MM.1S (cell line): ENCODE data around the gene LRRC23.

Experiments
- DNase-seq: peaks from one replicate; pipeline ENCODE4 v3.0.0-alpha.2; 2015
- H2AFZ ChIP-seq: fragments of 300-600 bp; sonication (generic); 2 replicates; pipeline ENCODE4 v1.6.0; 2016; ENCODE audit warnings: antibody characterized with exemption, low read length
- H3F3A ChIP-seq: fragments of 300-600 bp; sonication (generic); 2 replicates; pipeline ENCODE4 v1.6.1; 2016; ENCODE audit warnings: mild to moderate bottlenecking, antibody characterized with exemption, low read length, moderate library complexity, mixed read lengths; ENCODE audit not compliant: insufficient read depth
- H3K27ac ChIP-seq: fragments of 300-600 bp; sonication (generic); 2 replicates; pipeline ENCODE4 v1.5.1; 2016; ENCODE audit warnings: mild to moderate bottlenecking, low read length
- H3K27me3 ChIP-seq: fragments of 300-600 bp; sonication (generic); replicated peaks from 2 replicates; pipeline ENCODE4 v1.6.0; 2016; ENCODE audit warnings: low read length; ENCODE audit not compliant: insufficient read depth
- H3K36me3 ChIP-seq: fragments of 300-600 bp; sonication (generic); replicated peaks from 2 replicates; pipeline ENCODE4 v1.6.1; 2016; ENCODE audit warnings: mild to moderate bottlenecking, low read length, mixed read lengths; ENCODE audit not compliant: insufficient read depth
- H3K4me1 ChIP-seq: fragments of 300-600 bp; sonication (generic); 2 replicates; pipeline ENCODE4 v1.6.1; 2016; ENCODE audit warnings: low read length, mixed read lengths
- H3K4me2 ChIP-seq: fragments of 300-600 bp; sonication (generic); 2 replicates; pipeline ENCODE4 v1.6.0; 2016; ENCODE audit warnings: low read depth, low read length
- H3K4me3 ChIP-seq: fragments of 300-600 bp; sonication (generic); 2 replicates; pipeline ENCODE4 v1.5.1; 2016; ENCODE audit warnings: low read length, mixed read lengths
- H3K79me2 ChIP-seq: fragments of 300-600 bp; sonication (generic); 2 replicates; pipeline ENCODE4 v1.6.1; 2016; ENCODE audit warnings: mixed run types, low read length, mixed read lengths
- H3K9ac ChIP-seq: fragments of 300-600 bp; sonication (generic); 2 replicates; pipeline ENCODE4 v1.6.1; 2016; ENCODE audit warnings: low read length, mixed read lengths
- H3K9me2 ChIP-seq: fragments of 300-600 bp; sonication (generic); replicated peaks from 2 replicates; pipeline ENCODE4 v1.6.1; 2016; ENCODE audit warnings: mild to moderate bottlenecking, low read length, mixed read lengths; ENCODE audit not compliant: insufficient read depth
- H3K9me3 ChIP-seq: fragments of 300-600 bp; sonication (generic); replicated peaks from 2 replicates; pipeline ENCODE4 v1.6.1; 2016; ENCODE audit warnings: mild to moderate bottlenecking, low read length, mixed read lengths; ENCODE audit not compliant: insufficient read depth
- H4K20me1 ChIP-seq: fragments of 300-600 bp; sonication (generic); 2 replicates; pipeline ENCODE4 v1.6.1; 2016; ENCODE audit warnings: mild to moderate bottlenecking, low read length, moderate library complexity, mixed read lengths; ENCODE audit not compliant: insufficient read depth
- CTCF ChIP-seq: fragments of 300-600 bp; sonication (generic); IDR thresholded peaks from 2 replicates; pipeline ENCODE4 v1.5.1; 2016; ENCODE audit warnings: antibody characterized with exemption, low read length, mixed read lengths
- EZH2 ChIP-seq: fragments of 300-600 bp; sonication (generic); optimal IDR thresholded peaks from 2 replicates; pipeline ENCODE3; 2017; ENCODE audit warnings: low read depth, mild to moderate bottlenecking, antibody characterized with exemption, low read length, mixed read lengths
- EZH2phosphoT487 ChIP-seq: fragments of 300-600 bp; sonication (generic); IDR thresholded peaks from 2 replicates; pipeline ENCODE4 v1.6.1; 2018; ENCODE audit warnings: antibody characterized with exemption, low read length

LRRC23 gene

GRCh38 chr12:6948873-6949594, 44.4 kb downstream of the LRRC23 start:
- H3K27ac ChIP-seq, result peak overlapping the region; percentile 97
- peaks cover 51% of the 10 kb centered on the region for H3K4me1 ChIP-seq
- H3K79me2 ChIP-seq, result peaks cover 49% of the 10 kb centered on the region

DNA sequence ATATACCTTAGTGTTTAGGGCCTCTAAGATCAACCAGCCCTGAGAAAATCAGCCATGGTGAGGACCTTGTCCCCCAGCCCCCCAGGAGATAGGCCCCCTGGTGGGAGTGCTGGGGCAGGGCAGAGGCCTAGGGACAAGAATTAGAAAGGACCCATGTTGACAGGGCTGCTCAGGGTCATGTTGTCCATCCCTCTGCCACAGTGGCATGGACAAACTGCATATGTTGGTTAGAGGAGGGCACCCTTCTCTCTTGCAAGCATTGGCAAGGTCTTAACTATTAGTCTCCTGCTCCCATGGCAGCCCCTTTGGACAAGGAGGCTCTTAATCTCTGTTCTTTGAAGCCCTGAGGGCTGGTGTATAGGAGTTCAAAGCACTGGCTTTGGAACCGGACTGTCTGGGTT, 45.8 kb downstream of the LRRC23 start:
- TF ChIP-seq EZH2, result no peak
- peak; percentile 67 for TF ChIP-seq CTCF
- peak overlapping the region; percentile 91 for H3K9ac ChIP-seq
- H3K27ac ChIP-seq, result peak overlapping the region; percentile 97
- peak overlapping the region; percentile 21 for H2AFZ ChIP-seq
- peak overlapping the region; percentile 99 for H3K4me2 ChIP-seq
- H4K20me1 ChIP-seq, result no peaks in the 10 kb centered on the region
- H3K9me3 ChIP-seq, result no peaks in the 10 kb centered on the region
- H3K36me3 ChIP-seq, result no peaks in the 10 kb centered on the region
- H3K9me2 ChIP-seq, result no peaks in the 10 kb centered on the region
- no peak for DNase-seq
- peaks cover 55% of the 10 kb centered on the region for H3K79me2 ChIP-seq
- peaks cover 64% of the 10 kb centered on the region for H3F3A ChIP-seq
- no peaks in the 10 kb centered on the region for H3K27me3 ChIP-seq
- H3K4me1 ChIP-seq, result peaks cover 60% of the 10 kb centered on the region
- H3K4me3 ChIP-seq, result peak overlapping the region; percentile 80

More at GRCh38 chr12:6948873-6949594, 44.4 kb downstream of the LRRC23 start:
- Histone ChIP-seq H4K20me1 (no peaks in the 10 kb centered on the region), H3K36me3 (no peaks in the 10 kb centered on the region), H2AFZ (peak overlapping the region; percentile 63), H3K9ac (peak overlapping the region; percentile 61), H3K4me3 (peak overlapping the region; percentile 45), H3K27me3 (no peaks in the 10 kb centered on the region), H3K9me3 (no peaks in the 10 kb centered on the region), H3F3A (peaks cover 73% of the 10 kb centered on the region), H3K4me2 (peak overlapping the region; percentile 79), H3K9me2 (no peaks in the 10 kb centered on the region)
- no peak for TF ChIP-seq EZH2
- TF ChIP-seq EZH2phosphoT487, result no peak
- TF ChIP-seq CTCF, result peak; percentile 52
- DNase-seq, result peak; percentile 82

DNA sequence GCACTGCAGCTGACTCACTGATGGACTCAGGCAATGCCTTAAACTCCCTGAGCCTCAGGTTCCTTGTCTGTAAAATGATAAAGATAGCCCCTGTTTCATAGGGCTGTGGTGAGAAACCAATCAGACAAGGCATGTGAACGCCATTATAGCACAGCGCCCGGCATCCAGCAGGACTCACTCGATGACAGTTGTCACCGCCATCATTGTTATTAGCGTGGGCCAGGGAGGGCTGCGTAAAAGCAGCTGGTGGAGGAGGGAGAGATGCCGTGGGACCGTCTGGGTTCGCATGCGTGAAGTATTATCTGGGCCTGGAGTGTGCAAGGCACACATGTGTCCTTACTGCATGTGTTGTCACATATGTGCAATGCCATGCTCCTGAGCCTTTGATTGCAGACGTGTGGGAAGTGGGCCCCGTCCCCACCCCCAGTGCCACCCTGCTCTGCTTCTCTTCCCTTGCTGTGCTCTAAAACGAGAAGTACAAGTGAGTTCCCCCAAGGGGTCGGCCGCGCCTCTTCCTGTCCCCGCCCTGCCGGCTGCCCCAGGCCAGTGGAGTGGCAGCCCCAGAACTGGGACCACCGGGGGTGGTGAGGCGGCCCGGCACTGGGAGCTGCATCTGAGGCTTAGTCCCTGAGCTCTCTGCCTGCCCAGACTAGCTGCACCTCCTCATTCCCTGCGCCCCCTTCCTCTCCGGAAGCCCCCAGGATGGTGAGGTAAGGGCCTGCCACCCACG, 46.4 kb downstream of the LRRC23 start, which contains the start of gene PTPN6:
Gene PTPN6, plus strand, starts transcription at position 546 of the 730 bp plus-strand sequence. Its CDS starts 157 bp downstream, at position 703.
- Histone ChIP-seq H3K4me1 (peaks cover 58% of the 10 kb centered on the region), H3F3A (peaks cover 58% of the 10 kb centered on the region), H3K9me3 (no peaks in the 10 kb centered on the region), H3K36me3 (no peaks in the 10 kb centered on the region), H3K79me2 (peaks cover 59% of the 10 kb centered on the region), H3K27me3 (no peaks in the 10 kb centered on the region), H2AFZ (peak within 1 kb of the TSS; percentile 21), H3K9ac (peak within 1 kb of the TSS; percentile 91), H3K4me3 (peak within 1 kb of the TSS; percentile 80), H3K27ac (peak within 1 kb of the TSS; percentile 97), H3K4me2 (peak within 1 kb of the TSS; percentile 99), H3K9me2 (no peaks in the 10 kb centered on the region), H4K20me1 (no peaks in the 10 kb centered on the region)
- DNase-seq, result no peak
- TF ChIP-seq CTCF (no peak), EZH2 (no peak), EZH2phosphoT487 (no peak)
